Measurements from ENCODE around the gene MYOF.
A peak's percentile ranks its signal among the peaks of the same experiment; 100 is the strongest.
"Not testable (repeated sequence)": the region's sequence is repeated elsewhere in the genome, so short reads cannot be mapped to it uniquely, and the experiment has no call there.

MYOF gene

GRCh38 chr10:93386631-93387369, 95.3 kb downstream of the MYOF start:
- no peak for DNase-seq

GRCh38 chr10:93385345-93385744, 96.8 kb downstream of the MYOF start:
- DNase-seq = no peak

DNA sequence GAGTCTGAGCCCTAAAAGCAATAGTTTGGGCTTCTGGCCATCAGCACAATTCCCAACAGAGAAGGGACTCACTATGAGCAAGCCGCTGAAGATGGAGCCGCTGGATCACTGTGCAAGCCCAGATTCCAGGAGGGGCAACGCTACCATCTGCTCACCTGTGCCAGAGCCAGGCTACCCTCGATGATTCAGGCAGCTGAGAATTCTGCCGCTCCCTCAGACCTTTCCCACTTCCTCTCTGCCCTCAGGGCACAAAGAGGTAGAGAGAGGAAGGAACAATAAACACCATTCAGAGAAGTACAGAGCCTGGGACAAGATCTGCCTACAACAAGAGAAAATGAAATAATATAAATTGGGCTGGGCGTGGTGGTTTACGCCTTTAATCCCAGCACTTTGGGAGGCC, 98.1 kb downstream of the MYOF start:
- DNase-seq = no peak

GRCh38 chr10:93383562-93383981, 98.6 kb downstream of the MYOF start:
- DNase-seq = no peak

DNA sequence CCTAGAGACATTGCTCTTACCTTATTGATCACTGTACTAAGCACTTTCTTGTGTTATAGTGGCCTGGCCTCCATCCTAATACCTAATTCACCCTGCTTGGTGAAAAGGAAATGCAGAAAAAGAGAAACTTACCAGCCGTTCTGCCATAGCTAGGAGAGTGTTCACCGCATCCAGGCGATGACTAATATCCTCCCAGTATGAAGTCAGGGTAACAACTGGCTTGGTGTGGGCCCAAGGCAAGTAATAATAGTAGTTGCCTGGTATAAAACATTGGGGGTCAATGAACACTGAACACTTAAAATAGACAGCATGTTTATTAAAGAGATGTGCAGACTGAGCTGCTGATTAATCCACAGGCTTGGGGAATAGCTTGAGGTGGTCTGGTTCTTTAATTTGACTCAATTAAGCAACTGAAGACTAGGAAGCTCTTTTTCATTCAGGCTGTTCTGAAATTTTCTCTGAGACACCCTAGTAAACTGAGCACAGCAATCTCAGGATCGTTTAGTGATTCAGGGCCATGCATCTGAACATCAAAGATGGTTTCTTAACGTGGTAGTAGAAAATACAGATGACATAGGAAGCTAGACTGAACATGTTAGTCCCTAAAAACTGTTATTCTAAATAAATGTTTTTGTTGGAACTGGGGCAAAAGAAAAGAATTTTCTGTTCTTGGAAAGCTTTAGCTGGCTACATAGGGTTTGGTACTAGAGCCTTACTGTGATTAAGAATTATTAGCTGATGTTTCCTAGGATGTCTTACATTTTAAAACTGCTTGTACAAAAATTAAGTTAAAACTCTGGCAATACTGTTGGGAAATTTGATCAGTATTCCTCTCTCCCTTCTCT, 102.2 kb downstream of the MYOF start:
- peak; percentile 14 to 15 for DNase-seq

GRCh38 chr10:93378997-93379730, 103.0 kb downstream of the MYOF start:
- no peak for DNase-seq

- no peak for DNase-seq
Measured at GRCh38 chr10:93378039-93378438, 104.1 kb downstream of the MYOF start.

- peak; percentile 29 to 58 for DNase-seq
Measured at GRCh38 chr10:93376372-93377293, 105.5 kb downstream of the MYOF start.

DNA sequence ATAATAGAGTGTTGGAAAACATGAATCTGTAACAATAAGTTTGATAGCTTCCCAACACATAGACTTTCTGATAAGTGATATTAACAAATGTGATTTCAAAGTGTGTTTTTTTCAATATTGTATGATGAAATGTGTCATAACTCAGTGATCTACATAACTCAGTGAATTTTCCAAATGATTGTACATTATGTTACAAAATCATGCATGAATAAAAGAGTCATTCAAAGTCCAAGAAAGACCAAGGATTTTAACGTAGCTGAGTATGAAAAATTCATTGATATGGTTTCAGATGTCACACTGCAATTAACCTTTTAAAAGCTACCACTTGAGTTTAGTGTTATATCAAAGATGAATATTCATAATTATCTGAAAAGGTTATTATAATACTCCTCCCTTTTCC, 111.2 kb downstream of the MYOF start:
- no peak for DNase-seq

DNA sequence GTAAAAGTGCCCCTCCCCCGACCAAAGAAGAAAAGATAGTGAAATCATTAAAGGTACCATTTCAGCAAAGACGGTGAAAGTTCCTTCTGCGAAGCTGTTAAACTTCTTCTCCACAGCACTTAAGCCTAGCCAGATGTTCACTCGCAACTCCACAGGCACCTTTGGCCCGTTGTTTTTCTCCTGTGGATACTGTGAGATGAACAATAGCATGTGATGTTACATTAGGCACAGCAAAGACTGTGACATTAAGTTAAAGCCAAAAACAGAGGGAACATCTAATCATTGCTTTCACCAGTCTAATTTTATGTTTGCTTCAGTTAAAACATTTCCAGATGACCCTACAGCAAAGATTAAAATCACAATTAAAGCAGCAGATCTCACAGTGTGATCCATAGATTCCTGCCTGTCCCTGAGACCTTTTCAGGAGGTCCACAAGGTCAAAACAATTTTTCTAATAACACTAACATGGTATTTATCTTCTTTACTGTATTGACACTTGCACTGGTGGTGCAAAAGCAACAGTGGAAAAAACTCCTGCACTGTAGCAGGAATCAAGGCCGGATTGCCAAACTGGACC, 112.5 kb downstream of the MYOF start:
- no peak for DNase-seq

DNA sequence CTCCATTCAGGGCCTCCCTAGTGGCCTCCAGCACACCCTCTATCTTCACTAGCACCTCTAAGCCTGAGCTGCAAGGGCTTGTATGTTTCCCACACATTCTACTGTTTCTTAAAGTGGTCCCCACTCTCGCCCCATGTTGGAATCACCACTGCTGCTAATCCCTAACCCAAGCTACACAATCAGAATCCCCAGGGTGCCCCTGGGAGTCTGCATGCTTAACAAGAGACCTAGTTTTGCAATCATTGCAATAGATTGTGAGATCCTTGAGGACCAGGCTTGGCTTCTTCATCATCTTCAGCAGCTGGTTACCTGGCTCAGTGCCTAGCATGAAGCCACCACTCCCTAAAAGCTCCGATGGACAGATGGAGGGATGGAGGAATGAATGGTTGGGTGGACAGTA, 113.9 kb downstream of the MYOF start:
- DNase-seq = no peak

GRCh38 chr10:93367664-93368063, 114.5 kb downstream of the MYOF start:
- DNase-seq = no peak

DNA sequence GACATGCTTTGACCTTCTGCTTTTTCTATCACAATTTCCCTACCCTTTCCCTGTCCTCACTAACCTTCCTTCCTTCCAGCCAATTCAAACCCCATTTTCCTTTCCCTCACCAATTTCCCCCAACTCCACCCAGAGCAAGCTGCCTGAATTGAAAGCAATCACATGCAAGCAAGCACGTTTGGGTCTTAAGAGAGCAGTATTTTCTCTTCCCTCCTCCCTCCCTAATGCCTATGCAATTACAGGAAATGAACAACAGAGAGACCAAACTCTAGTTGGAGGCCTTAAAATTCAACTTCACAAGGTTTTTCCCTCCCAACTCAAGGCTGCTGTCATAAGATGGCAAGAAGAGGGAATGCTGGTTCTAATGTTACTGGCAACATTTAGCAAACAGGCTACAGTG, 117.2 kb downstream of the MYOF start:
- DNase-seq = no peak

GRCh38 chr10:93363891-93364648, 118.1 kb downstream of the MYOF start:
- no peak for DNase-seq

GRCh38 chr10:93358398-93358797, 123.7 kb downstream of the MYOF start:
- DNase-seq = not testable (repeated sequence)

GRCh38 chr10:93357680-93358079, 124.5 kb downstream of the MYOF start:
- DNase-seq = no peak

DNA sequence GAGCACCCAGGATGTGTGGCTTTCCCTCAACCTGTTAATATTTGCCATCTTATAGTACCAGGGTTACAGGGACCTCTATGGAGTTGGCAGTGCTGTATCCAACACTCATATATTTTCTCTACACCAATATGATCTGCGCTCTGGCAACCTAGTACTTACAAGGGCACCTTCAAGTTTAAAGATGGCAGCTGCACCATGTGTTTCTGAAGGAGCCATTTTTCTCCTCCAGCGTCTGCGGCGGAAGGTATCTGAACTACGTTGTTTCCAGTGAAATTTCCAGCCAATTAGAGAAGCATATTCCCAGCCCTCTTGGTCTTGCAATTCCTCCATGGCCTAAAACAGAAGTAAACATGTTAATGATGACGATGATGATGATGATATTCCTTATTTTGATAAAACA, 125.6 kb downstream of the MYOF start:
- no peak for DNase-seq

DNA sequence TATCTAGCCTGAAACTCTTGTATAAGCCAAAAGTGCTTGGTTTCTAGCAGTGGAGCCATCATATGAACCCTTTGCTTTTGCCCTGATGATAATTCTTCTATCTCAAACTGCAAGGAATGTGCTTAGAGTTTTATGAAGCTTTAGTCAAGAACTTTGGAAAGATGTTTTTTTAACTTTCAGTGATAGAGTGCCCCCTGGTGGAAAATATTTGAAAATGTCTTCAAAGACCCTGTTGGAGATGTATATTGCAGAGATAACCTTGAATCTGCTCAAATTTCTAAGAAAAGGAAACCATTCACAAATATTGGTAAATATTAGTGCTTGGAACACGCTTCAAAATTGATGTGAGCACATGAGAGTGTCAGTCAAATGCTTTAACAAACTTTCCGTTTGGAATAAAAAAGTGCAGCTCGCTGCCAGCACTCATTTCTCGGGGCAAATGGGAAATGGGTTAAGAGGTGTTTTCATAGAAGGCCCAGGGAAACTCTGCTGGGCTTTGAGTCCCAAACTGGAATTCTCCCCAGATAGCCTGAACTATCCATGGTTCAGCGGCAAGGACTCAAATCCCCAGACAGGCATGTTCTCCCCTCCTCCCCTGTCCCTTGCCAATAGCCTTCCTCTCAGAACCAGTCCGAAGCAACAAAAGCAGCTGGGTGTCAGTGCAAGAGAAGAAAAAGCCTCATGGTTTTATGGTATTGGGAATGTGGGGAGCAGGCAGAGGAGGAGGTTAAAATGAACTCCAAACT, 129.3 kb downstream of the MYOF start:
- DNase-seq = no peak

DNA sequence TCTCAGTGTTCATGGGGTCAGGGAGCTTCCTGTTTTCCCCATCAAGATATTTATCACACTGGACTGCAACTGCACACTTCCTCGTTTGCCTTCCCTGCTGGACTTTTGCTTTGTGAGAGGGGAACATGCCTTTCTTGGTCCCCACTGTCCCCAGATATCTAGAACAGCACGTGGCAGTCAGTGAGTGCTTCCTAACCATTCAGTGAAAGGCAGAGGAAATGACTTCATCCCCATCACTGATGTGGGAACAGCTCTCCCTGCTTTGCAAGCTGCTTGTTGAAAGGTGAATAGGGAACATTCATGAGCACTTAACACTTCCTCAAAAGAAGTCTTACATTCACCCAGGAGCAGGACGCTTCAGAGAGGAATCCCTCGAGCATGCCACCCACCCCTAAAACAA, 135.4 kb downstream of the MYOF start:
- DNase-seq = no peak

- DNase-seq = no peak
Measured at GRCh38 chr10:93346108-93346507, 136.0 kb downstream of the MYOF start.

- DNase-seq = no peak
Measured at GRCh38 chr10:93344691-93345090, 137.4 kb downstream of the MYOF start.
